Stimulated activated CD8-positive, alpha-beta memory T cell treated with anti-CD3 and anti-CD28 coated beads, Interleukin-4, amount 100 ng/mL, for 4 hours (primary cell): ENCODE data around the gene NDUFS3.
"Not testable (repeated sequence)": the region's sequence is repeated elsewhere in the genome, so short reads cannot be mapped to it uniquely, and the experiment has no call there.

Experiments used
- DNase-seq, 2 donors: peaks; one replicate each; pipeline ENCODE4 v3.0.0-alpha.2; 2020; ENCODE audit warnings: low read depth in 2 of 2, low spot score in 1 of 2

Gene NDUFS3

DNA sequence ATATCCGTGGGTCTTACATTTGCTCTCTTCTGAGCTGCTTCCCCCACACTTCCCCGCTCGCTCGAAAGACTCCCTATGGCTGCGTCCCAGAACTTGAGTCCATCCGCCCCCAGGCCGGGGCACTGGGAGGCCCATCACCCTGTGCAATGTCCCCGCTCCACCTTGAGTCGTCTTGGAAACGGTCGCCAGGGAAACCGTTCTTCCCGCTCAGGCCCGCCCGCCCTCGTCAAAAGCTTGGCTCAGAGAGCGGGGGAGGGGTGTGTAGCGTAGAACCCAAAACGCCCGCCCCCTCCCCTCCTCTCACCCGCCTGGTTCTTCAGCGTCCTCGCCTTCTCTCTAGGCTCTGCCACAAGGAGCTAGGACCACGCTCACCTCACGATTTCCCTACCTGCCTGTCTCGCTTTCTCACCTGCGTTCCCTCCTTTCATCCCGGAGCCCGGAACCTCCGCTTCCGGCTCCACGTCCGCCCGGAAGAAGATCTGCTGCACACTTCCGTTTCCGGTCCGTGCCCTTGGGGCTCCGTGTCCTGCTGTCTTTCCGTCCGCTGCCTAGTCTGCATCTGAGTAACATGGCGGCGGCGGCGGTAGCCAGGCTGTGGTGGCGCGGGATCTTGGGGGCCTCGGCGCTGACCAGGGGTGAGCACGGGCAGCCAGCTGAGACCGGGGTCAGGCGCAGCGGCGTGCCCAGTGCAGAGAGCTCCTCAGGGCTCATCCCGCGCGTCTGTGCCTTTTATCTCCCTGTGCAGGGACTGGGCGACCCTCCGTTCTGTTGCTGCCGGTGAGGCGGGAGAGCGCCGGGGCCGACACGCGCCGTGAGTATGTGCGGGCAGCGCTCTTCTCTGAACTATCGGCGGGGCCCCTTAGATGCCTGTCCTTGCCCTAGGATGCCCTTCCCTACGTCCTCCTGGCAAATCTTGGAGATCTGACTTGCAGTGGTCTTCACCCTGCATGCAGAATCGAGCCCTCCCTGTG is at the start of gene NDUFS3, which contains the start of gene KBTBD4:
Gene NDUFS3 (plus strand): TSS at position 551 of the 971 bp plus-strand sequence. CDS start 18 bp downstream, at position 569.
Gene KBTBD4 (minus strand): TSS at position 447 of the 971 bp plus-strand sequence. CDS start 19 bp downstream, at position 428.
- peak; percentile 67 to 77 for DNase-seq

DNA sequence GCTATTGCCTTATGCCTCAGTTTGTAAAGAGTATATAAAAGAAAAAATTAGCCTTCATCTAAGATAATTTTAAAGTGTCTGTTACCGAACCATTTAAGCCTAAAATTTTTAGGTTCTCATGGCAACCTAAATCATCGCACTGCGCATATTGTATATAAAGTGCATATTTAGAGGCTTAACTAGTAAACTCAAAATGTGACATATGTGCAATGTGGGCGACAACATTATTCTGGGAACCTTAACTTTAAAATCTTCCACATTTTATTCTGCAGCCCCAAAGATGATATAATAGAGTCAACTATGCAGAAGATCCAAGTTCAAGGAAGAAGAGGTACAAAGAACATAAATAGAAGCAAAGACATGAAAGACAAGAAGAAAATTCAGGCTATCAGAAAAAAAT is 48.9 kb upstream of the NDUFS3 start:
- DNase-seq: no peak

GRCh38 chr11:47530721-47531120 is 48.2 kb upstream of the NDUFS3 start:
- not testable (repeated sequence) for DNase-seq

DNA sequence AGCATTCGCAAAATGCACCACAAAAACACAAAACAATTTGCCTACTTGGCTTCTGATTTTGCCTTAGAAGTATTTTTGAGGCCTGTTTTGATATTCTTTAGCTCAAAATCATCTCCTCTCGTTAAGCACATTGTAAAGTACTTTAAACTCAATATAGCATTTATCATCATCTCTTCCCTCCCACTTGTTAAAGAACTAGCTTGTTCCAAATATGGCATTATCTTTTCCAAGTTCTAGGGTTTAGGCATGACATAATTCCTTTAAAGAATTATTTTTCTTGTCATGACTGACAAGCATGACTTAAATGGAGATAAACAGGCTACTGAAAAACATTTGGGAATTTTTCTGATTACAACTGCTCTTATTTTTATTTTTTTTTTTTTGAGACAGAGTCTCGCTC is 47.2 kb upstream of the NDUFS3 start:
- no peak for DNase-seq

GRCh38 chr11:47532597-47533213 is 46.2 kb upstream of the NDUFS3 start:
- DNase-seq: no peak

DNA sequence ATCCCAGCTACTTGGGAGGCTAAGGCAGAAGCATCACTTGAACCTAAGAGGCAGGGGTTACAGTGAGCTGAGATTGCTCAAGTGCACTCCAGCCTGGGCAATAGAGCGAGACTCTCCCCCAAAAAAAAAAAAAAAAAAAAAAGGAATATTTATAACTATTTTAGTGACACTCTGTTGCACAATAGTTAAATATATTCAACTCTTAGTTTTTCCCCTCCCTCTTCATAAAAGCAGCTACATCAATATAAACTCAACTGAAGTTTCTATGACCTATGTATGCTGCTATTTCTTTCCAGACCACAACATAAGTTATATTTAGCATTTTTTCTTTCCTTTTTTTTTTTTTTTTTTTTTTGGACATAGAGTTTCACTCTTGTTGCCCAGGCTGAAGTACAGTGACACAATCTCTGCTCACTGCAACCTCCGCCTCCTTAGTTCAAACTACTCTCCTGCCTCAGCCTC is 45.2 kb upstream of the NDUFS3 start:
- DNase-seq: no peak

- DNase-seq: no peak
Observed at GRCh38 chr11:47534704-47535251, 44.1 kb upstream of the NDUFS3 start.

GRCh38 chr11:47536915-47537314 is 42.0 kb upstream of the NDUFS3 start:
- no peak for DNase-seq

- no peak for DNase-seq
Observed at GRCh38 chr11:47538741-47539565, 39.9 kb upstream of the NDUFS3 start.

DNA sequence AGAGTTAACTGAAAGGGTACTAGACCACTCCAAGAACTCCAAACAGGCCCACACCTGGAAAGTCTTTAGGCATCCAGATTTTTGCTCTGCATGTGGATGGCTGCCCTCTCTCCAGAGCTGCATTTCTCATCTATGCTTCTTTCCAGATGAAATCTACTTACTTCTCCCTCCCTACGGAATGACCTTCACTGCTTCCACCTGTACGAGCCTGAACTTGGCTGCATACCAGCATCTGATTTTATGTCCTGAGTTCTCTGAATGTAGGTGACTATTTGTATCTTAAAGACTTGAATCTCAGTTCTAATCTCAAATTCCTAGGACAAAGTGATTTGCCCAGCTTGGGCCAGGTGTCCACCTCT is 39.2 kb upstream of the NDUFS3 start:
- DNase-seq: no peak

GRCh38 chr11:47541070-47541469 is 37.8 kb upstream of the NDUFS3 start:
- no peak for DNase-seq

DNA sequence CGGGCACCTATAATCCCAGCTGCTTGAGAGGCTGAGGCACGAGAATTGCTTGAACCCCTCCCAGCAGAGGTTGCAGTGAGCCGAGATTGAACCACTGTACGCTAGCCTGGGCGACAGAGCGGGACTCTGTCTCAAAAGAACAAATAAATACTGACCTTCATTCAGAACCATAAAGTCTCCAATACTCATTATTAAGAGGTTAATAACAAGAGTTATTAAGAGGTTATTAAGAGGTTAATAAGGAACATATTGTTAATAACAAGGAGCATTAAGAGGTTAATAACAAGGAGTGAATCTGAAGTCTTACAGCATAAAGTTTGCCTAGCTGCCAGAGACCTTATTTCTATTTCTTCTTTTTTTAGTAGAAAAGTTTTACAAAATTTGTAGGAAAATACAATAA is 33.6 kb upstream of the NDUFS3 start:
- DNase-seq: no peak

GRCh38 chr11:47546274-47546673 is 32.6 kb upstream of the NDUFS3 start:
- not testable (repeated sequence) for DNase-seq

DNA sequence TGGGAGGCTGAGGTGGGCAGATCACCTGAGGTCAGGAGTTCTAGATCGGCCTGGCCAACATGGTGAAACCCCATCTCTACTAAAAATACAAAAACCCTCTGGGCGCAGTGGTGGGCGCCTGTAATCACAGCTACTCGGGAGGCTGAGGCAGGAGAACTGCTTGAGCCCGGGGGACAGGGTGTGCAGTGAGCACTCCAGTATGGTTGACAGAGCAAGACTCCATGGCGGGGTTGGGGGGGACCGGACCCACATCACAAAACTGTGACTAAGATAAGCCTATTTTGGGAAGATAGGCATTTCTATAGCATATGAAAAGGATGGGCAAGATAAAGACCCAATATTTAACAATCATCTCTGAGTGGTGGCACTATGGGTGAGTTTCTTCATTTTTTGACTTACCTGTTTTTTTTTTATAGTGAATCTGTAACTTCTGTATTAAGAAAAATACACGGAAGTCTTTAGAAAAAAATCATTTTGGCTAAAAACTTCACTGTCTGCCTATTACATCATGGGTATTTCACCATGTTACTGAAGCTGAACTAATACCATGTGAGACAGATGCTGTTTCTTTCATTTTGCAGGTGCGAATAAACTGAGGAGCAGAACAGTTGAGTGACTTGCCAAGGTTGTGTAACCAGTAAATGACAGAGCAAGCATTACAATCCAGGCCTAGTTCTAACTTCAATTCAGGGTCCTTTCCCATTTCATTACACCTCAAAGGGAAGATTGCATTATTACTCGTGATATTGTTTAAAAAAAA is 28.4 kb upstream of the NDUFS3 start:
- DNase-seq: no peak

- DNase-seq: no peak
Observed at GRCh38 chr11:47551086-47551485, 27.8 kb upstream of the NDUFS3 start.

GRCh38 chr11:47552056-47552565 is 26.8 kb upstream of the NDUFS3 start:
- no peak for DNase-seq

DNA sequence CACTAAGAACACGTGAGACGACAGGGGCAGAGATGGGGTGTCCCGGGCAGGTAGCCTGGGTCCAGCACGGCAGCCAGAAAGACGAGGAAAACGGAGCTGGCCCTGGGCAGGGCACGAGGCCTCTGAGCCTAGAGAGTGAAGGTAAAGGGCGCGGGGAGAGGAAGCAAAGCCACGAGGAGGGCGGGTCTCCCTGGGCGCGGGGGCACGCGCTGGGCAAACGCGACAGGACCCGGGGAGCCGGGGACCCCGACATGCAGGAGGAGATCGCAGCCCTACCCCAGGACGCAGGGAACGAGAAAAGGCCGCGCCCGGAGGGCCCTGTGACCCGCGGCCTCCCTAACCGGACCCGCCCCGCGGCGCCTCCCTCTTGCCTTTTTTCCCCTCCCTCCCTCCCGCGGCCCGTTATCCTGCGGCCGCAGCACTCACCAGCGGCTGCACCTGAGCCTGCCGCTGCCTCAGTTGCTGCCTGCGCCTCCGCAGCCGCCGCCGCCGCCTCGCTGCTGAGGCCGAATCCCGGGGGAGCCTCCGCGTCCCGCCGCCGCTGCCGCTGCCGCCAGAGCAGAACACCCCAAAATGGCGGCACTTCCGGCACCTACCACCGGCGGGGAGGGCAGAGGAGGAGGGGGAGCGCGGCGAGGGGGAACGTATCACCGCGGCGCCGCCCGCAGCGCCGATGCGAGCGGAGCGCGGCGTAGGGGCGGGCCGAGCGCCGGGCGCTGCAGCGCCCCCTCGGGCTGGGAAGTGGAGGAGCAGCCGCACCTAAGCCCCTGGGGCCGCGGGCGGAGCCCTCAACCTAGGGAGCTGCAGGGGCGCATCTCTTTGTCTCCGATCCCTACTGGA is 26.1 kb upstream of the NDUFS3 start, which contains the start of gene CELF1:
Gene CELF1 (minus strand): TSS at position 567 of the 840 bp plus-strand sequence. CDS start 53,609 bp downstream, outside the sequence.
- peak; percentile 71 to 81 for DNase-seq

GRCh38 chr11:47553406-47553743 is 25.5 kb upstream of the NDUFS3 start:
- DNase-seq: no peak

GRCh38 chr11:47557004-47557403 is 21.9 kb upstream of the NDUFS3 start:
- DNase-seq: not testable (repeated sequence)
